Heart left ventricle (tissue), 16 donors: ENCODE measurements around the gene ERF. TPM values are rescaled to one million over a fixed set of nuclear protein-coding genes. Genes with fewer than 3 reads are reported as not detected.

ENCODE experiments used
- ATAC-seq, 4 donors: fragments of 200-7000 bp; cut with Tn5 transposase; one replicate each; pipeline ENCODE4 v1.9.1; 2020 to 2022; ENCODE audit warnings: moderate library complexity in 4 of 4, mild to moderate bottlenecking in 3 of 4, moderate number of reproducible peaks in 1 of 4
- DNase-seq, 5 donors: peaks; one replicate each; pipeline ENCODE4 v3.0.0-alpha.2; 2020
- H3K27ac ChIP-seq, 12 donors: fragments of 200-600 bp; sonication (generic) in 4 of 12; one replicate each; pipeline versions ENCODE4 v1.5.0 to v1.8.0; 2016 to 2022; ENCODE audit warnings: mild to moderate bottlenecking in 2 of 12
- H3K27me3 ChIP-seq, 9 donors: fragments of 200-600 bp; sonication (generic) in 2 of 9; one replicate each; pipeline versions ENCODE4 v1.5.1 to v1.8.0; 2016 to 2022; ENCODE audit warnings: mild to moderate bottlenecking in 3 of 9
- H3K36me3 ChIP-seq, 9 donors: fragments of 200-600 bp; sonication (generic) in 2 of 9; one replicate each; pipeline versions ENCODE4 v1.5.0 to v1.8.0; 2018 to 2022; ENCODE audit warnings: mild to moderate bottlenecking in 2 of 9
- H3K4me1 ChIP-seq, 12 donors: fragments of 200-600 bp; sonication (generic) in 4 of 12; one replicate each; pipeline versions ENCODE4 v1.5.0 to v1.8.0; 2016 to 2022; ENCODE audit warnings: mild to moderate bottlenecking in 3 of 12
- H3K4me3 ChIP-seq, 12 donors: fragments of 200-600 bp; sonication (generic) in 4 of 12; one replicate each; pipeline versions ENCODE4 v1.5.0 to v1.8.0; 2017 to 2022; ENCODE audit warnings: mild to moderate bottlenecking in 9 of 12, moderate library complexity in 4 of 12
- H3K9me3 ChIP-seq, 12 donors: fragments of 200-600 bp; sonication (generic) in 4 of 12; one replicate each; pipeline versions ENCODE4 v1.5.0 to v1.8.0; 2016 to 2022; ENCODE audit warnings: mild to moderate bottlenecking in 1 of 12
- CTCF ChIP-seq, 12 donors: fragments of 200-600 bp; sonication (generic) in 4 of 12; IDR thresholded peaks; one replicate each; pipeline versions ENCODE4 v1.5.0 to v1.8.0; 2018 to 2022; ENCODE audit warnings: antibody characterized with exemption in 12 of 12, mild to moderate bottlenecking in 5 of 12
- POLR2A ChIP-seq, 2 donors: fragments of 450-650 bp; IDR thresholded peaks; one replicate each; pipeline ENCODE4 v1.6.1; 2017; ENCODE audit warnings: antibody characterized with exemption in 2 of 2, mild to moderate bottlenecking in 2 of 2, moderate library complexity in 2 of 2
- WGBS, 4 donors: extraction: QIAGEN DNeasy Blood & Tissue Kit in 2 of 4; methylation state at CpG; one replicate each; pipeline versions ENCODE4 v1.1.5 to v1.1.7; 2013 to 2018; 5-methylcytosine and 5-hydroxymethylcytosine counted together
- intact Hi-C, 10 donors: fragments of 100-400 bp; cut with DNase I; formaldehyde crosslinking; loops; one replicate each; pipeline versions ENCODE4 v1.11.1 to v1.14.2; 2022
- polyA plus RNA-seq, 2 donors: library from polyadenylated mRNA; stranded (reverse); fragments of 200-250 nt; gene quantifications; one replicate each; pipeline ENCODE4 v1.2.3, GENCODE V29; 2013
- total RNA-seq, 9 donors: library from RNA; depleted of rRNA in 2 of 9; stranded (reverse); fragments of >200 nt in 2 of 9; fragmentation: NEBNext Ultra II Directional in 3 of 9; extraction: Animal tissue kit (Norgen Biotek cat#: 25700) in 3 of 9; gene quantifications; one replicate each; pipeline versions ENCODE4 v1.1.0 to v1.2.4, GENCODE V29; 2016 to 2023
- donor health status: ischemic (EF 13 %, LVEDD 7.1; RV severe dilation, severe dysfunction).
- donor health status: healthy with polysubstance abuse.
- donor health status: DM: no; HTN: yes; CAD: no.
- donor health status: DM: no; HTN: no; CAD: no.
- donor health status: ischemic (EF 25% LVEDD 6.9; RV normal size, moderate dysfunction).
- donor health status: ischemic (EF 25% LVEDD 5.7; RV mildly dilated, moderate dysfunction).
- donor health status: healthy.
- donor health status: DM: yes; HTN: yes; CAD: no.
- donor health status: ischemic (EF 35%, LVEDD 5.7; RV mildly dilated, moderate dysfunction).
- donor health status: nonischemic (EF 11% LVEDD 7.7; RV severe dilation, severe dysfunction).
- donor health status: DM: yes; HTN: yes; CAD: no.
- donor health status: PGD.
- donor health status: ischemic (EF 29% LVEDD 5.4; RV normal size, mild dysfunction).
- donor health status: nonischemic (EF 23%, LVEDD 6.1; RV moderate dilation, normal function).

ERF gene
- total and polyA plus RNA-seq, 11 donors = 26.1 to 49.7 (median 35.5) TPM

- DNase-seq (peak in 3 of 5 donors; percentile 57 to 66 (median 64)), ATAC-seq (peak; percentile 4 to 34 (median 11))
- intact Hi-C loops = no loop called here
- peaks cover 0 to 24% (median 19%) of the 10 kb centered on the region in 9 donors for H3K36me3 ChIP-seq
- H3K4me1 ChIP-seq = peaks cover 12 to 78% (median 52%) of the 10 kb centered on the region in 12 donors
- peak overlapping the region; percentile 94 to 100 (median 99) for H3K27ac ChIP-seq
- H3K4me3 ChIP-seq = peak overlapping the region; percentile 74 to 100 (median 94)
- 1 to 3% (median 1%) methylated on average over 26 to 27 of the region's 27 CpGs for whole genome bisulfite sequencing, 4 donors
- TF ChIP-seq POLR2A (IDR thresholded peaks at IDR 0.05) (no peak), CTCF (IDR thresholded peaks at IDR 0.05) (no peak)
- no peaks in the 10 kb centered on the region for H3K27me3 ChIP-seq
- no peaks in the 10 kb centered on the region for H3K9me3 ChIP-seq
These were observed 2.3 kb downstream of the ERF start for GRCh38 chr19:42252365-42253244.

GRCh38 chr19:42251572-42252358 is 3.2 kb downstream of the ERF start:
- DNase-seq (no peak), ATAC-seq (no peak)
- Histone ChIP-seq H3K4me3 (peak overlapping the region in 10 of 12 donors; percentile 88 to 99 (median 94)), H3K4me1 (peaks cover 12 to 81% (median 56%) of the 10 kb centered on the region in 12 donors), H3K27ac (peak overlapping the region; percentile 94 to 100 (median 99)), H3K36me3 (peaks cover 0 to 29% (median 19%) of the 10 kb centered on the region in 9 donors), H3K9me3 (no peaks in the 10 kb centered on the region), H3K27me3 (no peaks in the 10 kb centered on the region)
- 49 to 63% (median 55%) methylated on average over 4 of the region's 4 CpGs for WGBS, 4 donors
- TF ChIP-seq CTCF (IDR thresholded peaks at IDR 0.05) = no peak
- TF ChIP-seq POLR2A (IDR thresholded peaks at IDR 0.05) = no peak
- intact Hi-C loops = no loop called here

GRCh38 chr19:42250666-42251531 is 4.0 kb downstream of the ERF start:
- WGBS, 4 donors = 8 to 14% (median 10%) methylated on average over 9 to 19 of the region's 19 CpGs
- Histone ChIP-seq H3K9me3 (no peaks in the 10 kb centered on the region), H3K27ac (peak overlapping the region; percentile 56 to 100 (median 99)), H3K27me3 (no peaks in the 10 kb centered on the region), H3K4me1 (peaks cover 18 to 81% (median 59%) of the 10 kb centered on the region in 12 donors), H3K36me3 (peaks cover 0 to 31% (median 19%) of the 10 kb centered on the region in 9 donors), H3K4me3 (peak overlapping the region in 10 of 12 donors; percentile 6 to 99 (median 61))
- peak in 3 of 5 donors; percentile 51 to 57 (median 51) for DNase-seq
- intact Hi-C loops = no loop called here
- TF ChIP-seq POLR2A (IDR thresholded peaks at IDR 0.05) = no peak
- no peak for TF ChIP-seq CTCF (IDR thresholded peaks at IDR 0.05)
- ATAC-seq = no peak
